ENCODE measurements around the gene ZNF516. TPM values are rescaled to one million over a fixed set of nuclear protein-coding genes. Genes with fewer than 3 reads are reported as not detected.

Gene ZNF516
- total RNA-seq, 1 experiment from 2014 or later, result 22.6 TPM

GRCh38 chr18:76318607-76319006, 176.4 kb downstream of the ZNF516 start:
- Mint-ChIP-seq H3K27ac (no peak overlapping the region), H3K9me3 (no peaks in the 10 kb centered on the region), H3K36me3 (ENCODE audit: insufficient read depth in 1 of 3, low read depth in 3 of 3) (no peaks in the 10 kb centered on the region), H3K4me1 (peaks cover 18% of the 10 kb centered on the region in 2 experiments), H3K27me3 (ENCODE audit: low read depth) (no peaks in the 10 kb centered on the region), H3K4me3 (no peak overlapping the region)
- Histone ChIP-seq H3K23me2 (ENCODE audit: insufficient read length, low read depth, low read length, poor library complexity, severe bottlenecking) (no peaks in the 10 kb centered on the region), H3K14ac (ENCODE audit: insufficient read depth, low read length) (no peak overlapping the region), H2BK5ac (ENCODE audit: insufficient read length, low read length) (no peak overlapping the region), H4K91ac (ENCODE audit: insufficient read length, low read depth, low read length) (no peak overlapping the region), H3K18ac (ENCODE audit: insufficient read length, low read depth, low read length) (no peak overlapping the region), H3K4me1 (ENCODE audit: insufficient read depth, low read length) (no peaks in the 10 kb centered on the region; the same call in 1 of the 2 replicates), H2AFZ (ENCODE audit: low read length) (no peak overlapping the region), H3K9me3 (ENCODE audit: control insufficient read depth, low read depth, low read length) (no peaks in the 10 kb centered on the region), H4K5ac (ENCODE audit: insufficient read length, low read depth, low read length) (no peak overlapping the region), H3K9ac (ENCODE audit: extremely low read depth, insufficient read length, low read length) (no peak overlapping the region), H3K27me3 (ENCODE audit: insufficient read depth, low read length) (no peaks in the 10 kb centered on the region), H3K23ac (ENCODE audit: insufficient read length, low read depth, low read length) (no peak overlapping the region), H2BK120ac (ENCODE audit: low read depth, low read length, poor library complexity, severe bottlenecking) (no peak overlapping the region), H4K20me1 (ENCODE audit: control insufficient read depth, insufficient read depth, insufficient read length) (no peaks in the 10 kb centered on the region), H3K4ac (ENCODE audit: low read depth, low read length) (no peak overlapping the region), H3K79me1 (ENCODE audit: insufficient read depth, low read depth, low read length, poor library complexity, severe bottlenecking) (no peaks in the 10 kb centered on the region), H2AK5ac (ENCODE audit: insufficient read length, low read length) (no peak overlapping the region), H2BK20ac (ENCODE audit: low read depth, low read length, poor library complexity, severe bottlenecking) (no peak overlapping the region), H3K4me2 (ENCODE audit: insufficient read depth, insufficient read length, low read length) (no peak overlapping the region), H2BK12ac (ENCODE audit: insufficient read length, low read depth, low read length) (no peak overlapping the region), H3K56ac (ENCODE audit: insufficient read length, low read depth, low read length) (no peak overlapping the region), H3K27ac (ENCODE audit: insufficient read length, low read depth, low read length) (no peak overlapping the region), H2BK15ac (ENCODE audit: low read depth, low read length) (no peak overlapping the region), H3K79me2 (ENCODE audit: insufficient read depth, low read length) (no peaks in the 10 kb centered on the region), H4K8ac (replicated peaks; ENCODE audit: insufficient read length, low read depth, low read length) (no peak overlapping the region), H3T11ph (ENCODE audit: low read length) (no peak overlapping the region)
- TF ChIP-seq CTCF (conservative IDR thresholded peaks at IDR 0.05), result no peak
- DNase-seq, result no peak
- no CpG with 5 or more reads among the region's 5 CpGs for WGBS (ENCODE audit: extremely low coverage, insufficient read length, low lambda C conversion rate)

All from H9 (cell line).